Mesenteric fat pad (tissue), 1 donor: ENCODE measurements around the gene ETF1. TPM values are rescaled to one million over a fixed set of nuclear protein-coding genes. Genes with fewer than 3 reads are reported as not detected.
"Not testable (repeated sequence)": the region's sequence is repeated elsewhere in the genome, so short reads cannot be mapped to it uniquely, and the experiment has no call there.

Source experiments
- DNase-seq: peaks from one replicate; pipeline ENCODE4 v3.0.0-alpha.2; 2020; ENCODE audit warnings: low spot score
- total RNA-seq: library from RNA; stranded (reverse); fragmentation: NEBNext Ultra II Directional; extraction: Animal tissue kit (Norgen Biotek cat#: 25700); gene quantifications from one replicate; pipeline ENCODE4 v1.2.1, GENCODE V29; 2021
- donor health status: DM: yes; HTN: yes; CAD: no.

Gene ETF1
- total RNA-seq, 1 donor from 2014 or later = 165 TPM

DNA sequence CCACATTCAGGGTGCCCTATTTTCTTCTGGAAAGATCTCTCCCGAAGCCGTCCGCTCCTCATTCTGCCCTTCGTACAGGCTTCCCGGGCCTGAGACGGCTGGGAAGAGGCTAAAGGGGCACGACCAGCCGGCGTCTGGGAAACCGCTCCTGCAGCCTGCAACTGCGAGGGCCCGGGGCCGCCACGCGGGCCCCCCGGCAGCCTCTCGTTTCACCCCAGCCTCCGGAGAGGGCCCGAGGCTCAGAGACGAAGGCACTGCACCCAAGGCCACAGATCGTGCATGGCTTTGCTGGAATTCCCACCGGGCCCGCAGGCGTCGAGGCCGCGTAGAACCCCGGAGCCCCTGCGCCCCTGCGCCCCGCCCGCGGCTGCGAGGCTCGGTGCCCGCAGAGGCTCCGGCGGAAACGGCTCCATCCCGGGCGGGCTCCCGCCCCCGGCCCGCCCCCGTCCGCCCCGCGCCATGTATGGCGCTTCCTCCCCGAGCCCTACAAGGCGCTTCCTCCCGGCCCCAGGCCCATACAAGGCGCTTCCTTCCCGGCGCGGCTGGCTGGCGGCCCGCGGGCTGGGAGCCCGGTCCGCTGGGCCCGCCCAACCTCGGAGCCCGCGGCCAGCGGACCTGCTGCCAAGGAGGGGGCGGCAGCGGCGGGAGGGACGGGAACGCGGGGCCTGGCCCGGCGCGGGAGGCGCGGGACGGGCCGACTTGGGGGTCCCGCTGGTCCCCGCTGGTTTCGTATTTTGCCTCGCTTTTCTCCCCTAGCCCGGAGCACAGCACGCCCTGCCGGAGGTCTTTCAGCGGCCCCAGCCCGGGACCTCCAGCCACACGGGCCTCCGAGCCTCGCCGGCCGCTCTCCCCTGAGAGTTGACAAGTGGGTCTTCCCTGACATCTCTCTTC is 51.1 kb downstream of the ETF1 start:
- peak; percentile 98 for DNase-seq

DNA sequence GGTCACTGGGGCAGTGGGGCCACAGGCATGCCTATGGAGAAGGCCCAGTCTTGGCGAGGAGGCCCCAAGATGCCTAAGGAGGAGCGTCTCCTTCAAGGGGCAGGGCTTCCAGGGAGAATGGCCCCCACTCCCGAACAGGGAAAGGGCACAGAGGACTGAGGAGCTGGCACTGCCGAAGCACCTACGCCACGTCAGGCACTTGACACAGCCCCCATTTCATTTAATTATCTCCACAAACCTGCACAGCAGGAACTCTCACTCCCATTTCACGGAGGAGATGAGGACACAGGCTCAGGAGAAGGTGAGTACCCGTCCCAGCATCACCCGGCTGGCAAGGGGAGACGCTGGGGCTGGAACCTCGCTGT is 51.8 kb downstream of the ETF1 start:
- DNase-seq = peak; percentile 59

DNA sequence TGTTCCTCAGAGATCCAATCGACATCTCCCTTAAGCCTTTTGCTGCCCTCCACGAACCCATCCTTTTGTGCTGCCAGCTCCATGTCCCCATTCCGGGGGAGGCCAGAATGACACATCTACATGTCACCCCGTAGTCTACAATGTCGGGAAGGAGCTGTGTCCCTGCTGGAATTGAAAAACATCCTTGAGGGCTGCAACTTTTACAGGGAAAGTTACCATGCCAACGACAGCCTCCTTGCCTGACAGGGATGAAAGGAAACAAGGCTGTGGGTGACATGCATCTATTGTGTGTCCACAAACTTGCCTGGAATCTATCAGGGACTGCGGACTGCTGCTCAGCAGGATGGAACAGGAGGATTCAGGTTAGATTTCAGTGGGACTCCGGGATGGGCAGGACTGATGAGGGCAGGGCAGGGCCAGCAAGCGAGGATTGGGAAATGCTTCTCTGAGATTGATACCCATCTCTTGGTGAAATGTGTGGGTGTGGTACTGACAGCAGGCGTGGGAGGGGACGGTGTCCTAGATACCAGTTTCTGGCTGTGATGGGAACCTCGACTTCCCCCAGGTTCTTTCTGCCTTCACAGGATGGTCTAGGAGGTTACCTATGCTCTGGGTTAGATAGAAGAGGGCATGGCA is 52.3 kb downstream of the ETF1 start:
- DNase-seq = peak; percentile 45

DNA sequence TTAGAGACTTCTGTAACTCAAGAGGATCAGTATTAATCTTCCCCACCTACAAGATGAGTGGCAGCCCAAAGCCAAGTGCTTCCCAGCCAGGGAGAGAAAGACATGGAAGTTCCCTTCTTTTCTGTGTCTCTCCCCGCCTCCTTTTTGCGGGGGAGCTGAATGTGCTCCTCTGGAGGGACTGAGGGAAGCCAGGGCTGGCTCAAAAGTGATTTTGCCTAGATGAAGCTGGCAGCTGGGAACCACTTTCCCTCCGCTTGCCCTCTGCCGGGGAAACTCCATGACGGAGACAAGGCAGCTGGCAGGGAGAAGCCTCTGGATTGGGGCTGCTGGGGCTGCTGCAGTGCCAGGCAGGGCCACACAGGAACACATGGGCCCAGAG is 53.4 kb downstream of the ETF1 start:
- no peak for DNase-seq

DNA sequence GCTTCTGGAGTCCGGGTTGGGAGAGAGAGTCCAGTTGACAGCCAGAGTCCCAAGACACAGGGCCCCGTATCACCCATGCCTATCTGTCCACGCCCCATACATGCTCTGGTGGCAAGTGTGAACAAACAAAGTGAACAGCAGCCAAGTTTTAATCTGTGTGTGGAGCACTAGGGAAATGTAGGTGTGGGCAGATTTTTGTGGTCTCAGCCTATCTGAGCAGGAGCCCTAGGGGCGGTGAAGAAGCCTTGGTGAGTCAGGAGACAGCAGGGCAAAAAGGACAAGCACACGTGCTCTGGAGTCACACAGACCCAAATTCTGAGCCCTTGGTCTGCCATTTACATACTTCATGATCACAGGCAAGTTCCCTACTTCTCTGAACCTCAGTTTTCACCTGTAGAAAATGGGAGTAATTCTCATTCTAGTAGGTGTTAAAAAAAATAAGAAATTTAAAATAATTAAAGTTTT is 54.5 kb downstream of the ETF1 start:
- DNase-seq = no peak

DNA sequence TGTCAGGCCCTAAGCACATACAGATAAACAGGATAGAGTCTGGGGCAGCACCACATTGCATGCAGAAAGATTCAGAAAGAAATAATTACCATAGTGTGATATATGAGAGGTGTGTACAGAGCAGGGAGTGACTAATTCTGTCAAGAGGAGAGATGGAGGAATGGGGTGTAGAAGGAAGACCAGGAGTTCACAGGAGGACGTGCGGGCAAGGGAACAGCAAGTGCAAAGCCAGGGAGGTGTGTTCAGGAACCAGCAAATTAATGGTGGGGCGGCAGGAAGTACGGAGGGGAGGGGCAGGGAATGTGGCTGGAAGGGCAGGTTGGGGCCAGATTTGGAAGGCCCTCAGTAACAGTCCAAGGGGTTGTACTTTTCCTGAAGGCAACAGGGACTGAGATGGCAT is 60.4 kb downstream of the ETF1 start:
- no peak for DNase-seq

DNA sequence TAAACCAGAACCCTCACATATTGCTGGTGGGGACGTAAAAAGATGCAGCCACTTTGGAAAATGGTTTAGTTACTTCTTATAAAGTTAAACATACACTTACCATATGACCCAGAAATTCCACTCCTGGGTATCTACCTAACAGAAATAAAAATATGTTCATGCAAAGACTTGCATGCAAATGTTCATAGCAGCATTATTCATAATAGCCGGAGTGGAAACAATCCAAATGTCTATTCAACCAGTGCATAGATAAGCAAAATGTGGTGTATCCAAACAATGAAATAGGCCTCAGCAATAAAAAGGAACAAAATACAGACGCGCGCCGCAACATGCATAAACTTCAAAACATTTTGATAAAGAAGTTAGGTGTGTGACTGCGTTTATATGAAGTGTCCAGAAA is 66.1 kb downstream of the ETF1 start:
- no peak for DNase-seq

DNA sequence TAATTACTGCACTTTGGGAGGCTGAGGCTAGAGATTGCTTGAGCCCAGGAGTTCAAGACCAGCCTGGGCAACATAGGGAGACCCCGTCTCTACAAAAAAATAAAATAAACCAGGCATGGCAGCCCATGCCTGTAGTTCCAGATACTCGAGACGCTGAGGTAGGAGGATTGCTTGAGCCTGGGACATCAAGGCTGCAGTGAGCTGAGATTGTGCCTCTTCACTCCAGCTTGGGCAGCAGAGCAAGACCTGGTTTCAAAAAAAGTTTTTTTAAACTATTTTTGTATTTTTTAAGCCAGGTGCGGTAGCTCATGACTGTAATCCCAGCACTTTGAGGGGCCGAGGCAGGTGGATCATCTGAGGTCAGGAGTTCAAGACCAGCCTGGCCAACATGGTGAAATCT is 69.9 kb downstream of the ETF1 start:
- DNase-seq = not testable (repeated sequence)

DNA sequence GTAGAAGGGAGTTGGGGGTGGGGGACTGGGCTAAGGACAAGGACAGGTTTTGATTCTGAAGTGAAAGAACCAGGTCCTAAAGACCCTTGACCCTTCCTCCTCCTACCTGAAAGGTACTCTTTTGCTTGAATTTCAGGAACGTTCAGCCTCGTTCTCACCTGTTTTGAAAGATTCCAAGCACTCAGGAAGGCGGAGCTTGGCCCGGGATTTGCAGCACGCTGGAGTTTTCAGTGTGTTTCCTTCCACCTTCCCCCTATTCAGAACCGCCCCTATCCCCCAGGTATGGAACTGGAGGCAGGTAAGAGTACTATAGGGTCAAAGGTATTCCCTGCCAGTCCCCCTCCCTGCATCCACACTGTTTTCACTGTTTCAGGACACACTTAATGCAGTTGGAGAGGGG is 70.7 kb downstream of the ETF1 start:
- DNase-seq = no peak

DNA sequence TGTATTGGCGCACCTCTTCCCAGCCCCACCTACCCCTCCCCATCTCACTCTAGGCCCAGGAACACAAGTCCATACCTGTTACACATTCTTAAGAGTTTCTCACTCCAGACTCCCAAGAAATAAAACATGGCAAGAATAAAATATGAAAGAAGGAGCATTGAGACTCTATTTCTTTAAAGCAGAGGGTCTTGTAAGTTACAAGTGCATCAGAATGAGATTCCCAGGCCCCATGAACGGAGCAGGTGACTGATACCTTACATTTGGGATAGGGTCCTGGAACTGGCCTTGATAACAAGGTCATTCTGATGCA is 72.0 kb downstream of the ETF1 start:
- no peak for DNase-seq

DNA sequence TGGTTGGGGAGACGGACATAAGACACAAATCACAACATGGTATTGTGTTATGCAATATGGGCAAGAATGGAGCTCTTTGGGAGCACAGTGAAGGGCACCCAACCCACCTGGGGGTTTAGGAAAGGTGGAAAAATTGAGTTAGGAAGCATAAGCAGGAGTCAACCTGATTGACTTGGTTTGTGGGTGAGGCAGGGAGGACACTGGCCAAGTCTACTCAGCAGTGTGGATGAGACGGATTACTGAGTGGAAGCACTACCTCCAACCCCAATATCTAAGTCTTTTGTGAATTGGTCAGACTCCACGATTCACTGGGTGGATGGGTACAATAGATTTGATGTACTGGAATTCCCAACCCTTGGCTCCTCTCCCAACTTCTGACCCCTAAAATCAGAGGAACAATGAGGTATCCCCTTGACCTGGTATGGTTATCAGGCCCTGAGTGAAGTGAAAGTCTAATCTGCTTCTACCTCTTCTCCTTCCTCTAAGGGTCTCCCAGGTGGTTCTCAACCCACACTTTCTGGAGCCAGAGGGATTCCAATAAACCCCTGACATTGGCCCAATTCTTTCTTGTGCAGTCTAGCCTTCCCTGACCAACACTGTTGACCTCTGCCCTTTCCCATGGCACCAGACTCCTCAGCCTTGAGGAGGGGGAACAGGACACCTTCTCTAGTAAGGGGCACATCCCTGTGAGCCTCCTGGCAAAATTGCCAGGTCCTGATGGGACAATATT is 72.5 kb downstream of the ETF1 start:
- DNase-seq = no peak

DNA sequence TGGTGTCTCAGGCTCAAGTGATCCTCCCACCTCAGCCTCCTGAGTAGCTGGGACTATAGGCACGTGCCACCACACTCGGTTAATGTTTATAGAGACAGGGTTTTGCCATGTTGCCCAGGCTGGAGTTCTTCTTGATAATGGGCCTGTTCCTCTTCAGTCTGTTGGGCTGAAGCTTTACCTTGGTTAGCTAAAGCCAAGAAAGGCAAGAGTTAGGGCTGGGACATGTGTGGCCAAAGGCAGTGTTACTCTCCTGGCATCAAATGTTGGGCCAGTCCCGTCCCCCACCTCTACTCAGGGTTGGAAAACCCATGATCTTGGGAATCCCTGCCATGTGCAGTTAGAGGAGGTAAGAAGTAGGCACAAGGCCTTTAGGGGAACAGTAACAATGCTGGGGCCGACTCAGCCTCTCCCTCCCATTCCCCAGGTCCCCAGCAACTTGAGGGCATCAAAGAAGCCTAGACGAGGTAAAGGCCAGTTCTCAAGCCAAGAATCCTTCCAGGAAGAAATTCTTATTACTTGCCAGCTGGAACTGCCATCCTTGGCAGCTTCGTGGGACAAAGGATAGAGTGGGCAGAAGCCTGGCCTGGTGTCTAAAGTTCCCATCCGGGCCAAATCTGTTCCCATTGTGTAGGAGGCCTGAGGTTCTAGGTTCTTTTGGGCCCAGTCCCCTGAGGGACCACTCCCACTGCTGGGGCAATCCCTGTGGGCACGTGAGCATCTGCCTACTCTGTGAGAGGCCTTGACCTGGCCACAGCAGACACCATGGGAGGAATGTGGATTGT is 73.3 kb downstream of the ETF1 start:
- DNase-seq = no peak

DNA sequence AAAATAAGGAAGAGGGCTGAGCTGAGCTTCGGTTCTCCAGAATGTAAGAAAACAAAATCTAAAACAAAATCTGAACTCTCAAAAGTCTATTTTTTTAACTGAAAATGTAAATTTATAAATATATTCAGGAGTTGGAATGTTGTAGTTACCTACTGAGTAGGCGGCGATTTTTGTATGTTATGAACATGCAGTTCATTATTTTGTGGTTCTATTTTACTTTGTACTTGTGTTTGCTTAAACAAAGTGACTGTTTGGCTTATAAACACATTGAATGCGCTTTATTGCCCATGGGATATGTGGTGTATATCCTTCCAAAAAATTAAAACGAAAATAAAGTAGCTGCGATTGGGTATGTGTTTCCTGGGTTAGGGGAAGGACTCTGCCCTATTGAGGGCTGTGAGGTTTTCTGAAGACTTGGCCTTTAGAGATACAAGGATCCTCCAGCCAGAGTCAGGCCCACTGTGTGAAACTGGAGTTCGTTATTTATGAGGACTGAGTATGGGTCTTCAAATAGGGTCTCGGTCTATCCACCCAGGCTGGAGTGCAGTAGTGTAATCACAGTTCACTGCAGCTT is 74.0 kb downstream of the ETF1 start:
- DNase-seq = no peak

DNA sequence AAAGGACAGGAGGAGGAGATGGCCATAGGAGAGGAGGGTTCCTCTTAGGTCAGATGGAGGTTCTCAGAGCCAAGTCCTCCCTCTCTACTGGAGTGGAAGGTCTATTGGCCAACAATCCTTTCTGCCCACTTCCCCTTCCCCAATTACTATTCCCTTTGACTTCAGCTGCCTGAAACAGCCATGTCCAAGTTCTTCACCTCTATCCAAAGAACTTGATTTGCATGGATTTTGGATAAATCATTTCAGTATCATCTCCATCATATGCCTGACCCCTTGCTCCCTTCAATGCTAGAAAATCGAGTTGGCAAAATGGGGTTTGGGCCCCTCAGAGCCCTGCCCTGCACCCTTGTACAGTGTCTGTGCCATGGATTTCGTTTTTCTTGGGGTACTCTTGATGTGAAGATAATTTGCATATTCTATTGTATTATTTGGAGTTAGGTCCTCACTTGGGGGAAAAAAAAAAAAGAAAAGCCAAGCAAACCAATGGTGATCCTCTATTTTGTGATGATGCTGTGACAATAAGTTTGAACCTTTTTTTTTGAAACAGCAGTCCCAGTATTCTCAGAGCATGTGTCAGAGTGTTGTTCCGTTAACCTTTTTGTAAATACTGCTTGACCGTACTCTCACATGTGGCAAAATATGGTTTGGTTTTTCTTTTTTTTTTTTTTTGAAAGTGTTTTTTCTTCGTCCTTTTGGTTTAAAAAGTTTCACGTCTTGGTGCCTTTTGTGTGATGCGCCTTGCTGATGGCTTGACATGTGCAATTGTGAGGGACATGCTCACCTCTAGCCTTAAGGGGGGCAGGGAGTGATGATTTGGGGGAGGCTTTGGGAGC is 74.7 kb downstream of the ETF1 start:
- DNase-seq = no peak

DNA sequence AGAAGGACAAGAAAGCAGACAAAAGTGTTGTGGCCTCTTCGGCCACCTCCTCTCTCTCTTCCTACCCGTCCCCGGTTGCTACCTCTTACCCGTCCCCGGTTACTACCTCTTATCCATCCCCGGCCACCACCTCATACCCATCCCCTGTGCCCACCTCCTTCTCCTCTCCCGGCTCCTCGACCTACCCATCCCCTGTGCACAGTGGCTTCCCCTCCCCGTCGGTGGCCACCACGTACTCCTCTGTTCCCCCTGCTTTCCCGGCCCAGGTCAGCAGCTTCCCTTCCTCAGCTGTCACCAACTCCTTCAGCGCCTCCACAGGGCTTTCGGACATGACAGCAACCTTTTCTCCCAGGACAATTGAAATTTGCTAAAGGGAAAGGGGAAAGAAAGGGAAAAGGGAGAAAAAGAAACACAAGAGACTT is 75.3 kb downstream of the ETF1 start:
- DNase-seq = no peak

DNA sequence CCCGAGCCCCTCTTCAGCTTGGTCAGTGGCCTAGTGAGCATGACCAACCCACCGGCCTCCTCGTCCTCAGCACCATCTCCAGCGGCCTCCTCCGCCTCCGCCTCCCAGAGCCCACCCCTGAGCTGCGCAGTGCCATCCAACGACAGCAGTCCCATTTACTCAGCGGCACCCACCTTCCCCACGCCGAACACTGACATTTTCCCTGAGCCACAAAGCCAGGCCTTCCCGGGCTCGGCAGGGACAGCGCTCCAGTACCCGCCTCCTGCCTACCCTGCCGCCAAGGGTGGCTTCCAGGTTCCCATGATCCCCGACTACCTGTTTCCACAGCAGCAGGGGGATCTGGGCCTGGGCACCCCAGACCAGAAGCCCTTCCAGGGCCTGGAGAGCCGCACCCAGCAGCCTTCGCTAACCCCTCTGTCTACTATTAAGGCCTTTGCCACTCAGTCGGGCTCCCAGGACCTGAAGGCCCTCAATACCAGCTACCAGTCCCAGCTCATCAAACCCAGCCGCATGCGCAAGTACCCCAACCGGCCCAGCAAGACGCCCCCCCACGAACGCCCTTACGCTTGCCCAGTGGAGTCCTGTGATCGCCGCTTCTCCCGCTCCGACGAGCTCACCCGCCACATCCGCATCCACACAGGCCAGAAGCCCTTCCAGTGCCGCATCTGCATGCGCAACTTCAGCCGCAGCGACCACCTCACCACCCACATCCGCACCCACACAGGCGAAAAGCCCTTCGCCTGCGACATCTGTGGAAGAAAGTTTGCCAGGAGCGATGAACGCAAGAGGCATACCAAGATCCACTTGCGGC is 75.9 kb downstream of the ETF1 start:
- no peak for DNase-seq

DNA sequence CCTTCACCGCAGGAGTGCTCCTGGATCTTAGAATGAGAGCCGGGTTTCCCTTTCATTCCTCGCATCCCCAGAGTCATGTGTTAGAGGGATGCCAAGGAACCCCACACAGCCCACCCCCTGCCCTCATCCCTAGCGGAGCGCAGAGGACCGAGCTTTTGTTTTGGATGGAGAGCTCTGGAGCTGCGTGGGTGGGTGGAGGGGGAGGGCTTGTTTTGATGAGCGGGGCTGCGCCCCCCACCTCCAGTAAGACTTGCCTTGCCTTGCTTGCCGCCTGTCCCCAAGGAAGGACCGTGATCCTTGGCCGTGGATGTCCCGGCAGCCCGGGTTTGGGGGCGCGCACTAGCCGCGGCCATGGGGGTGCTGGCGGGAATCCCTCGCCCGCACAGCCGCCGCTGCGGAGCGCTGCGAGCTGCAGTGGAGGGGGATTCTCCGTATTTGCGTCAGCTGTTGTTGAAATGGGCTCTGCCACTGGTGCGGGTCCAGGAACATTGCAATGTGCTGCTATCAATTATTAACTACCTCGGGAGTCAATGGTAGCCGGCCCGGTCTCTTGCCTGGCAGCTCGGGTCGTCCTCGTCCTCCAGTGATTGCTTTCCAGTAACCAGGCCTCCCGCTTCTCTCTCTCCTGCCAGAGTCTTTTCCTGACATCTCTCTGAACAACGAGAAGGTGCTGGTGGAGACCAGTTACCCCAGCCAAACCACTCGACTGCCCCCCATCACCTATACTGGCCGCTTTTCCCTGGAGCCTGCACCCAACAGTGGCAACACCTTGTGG is 76.7 kb downstream of the ETF1 start:
- DNase-seq = no peak

DNA sequence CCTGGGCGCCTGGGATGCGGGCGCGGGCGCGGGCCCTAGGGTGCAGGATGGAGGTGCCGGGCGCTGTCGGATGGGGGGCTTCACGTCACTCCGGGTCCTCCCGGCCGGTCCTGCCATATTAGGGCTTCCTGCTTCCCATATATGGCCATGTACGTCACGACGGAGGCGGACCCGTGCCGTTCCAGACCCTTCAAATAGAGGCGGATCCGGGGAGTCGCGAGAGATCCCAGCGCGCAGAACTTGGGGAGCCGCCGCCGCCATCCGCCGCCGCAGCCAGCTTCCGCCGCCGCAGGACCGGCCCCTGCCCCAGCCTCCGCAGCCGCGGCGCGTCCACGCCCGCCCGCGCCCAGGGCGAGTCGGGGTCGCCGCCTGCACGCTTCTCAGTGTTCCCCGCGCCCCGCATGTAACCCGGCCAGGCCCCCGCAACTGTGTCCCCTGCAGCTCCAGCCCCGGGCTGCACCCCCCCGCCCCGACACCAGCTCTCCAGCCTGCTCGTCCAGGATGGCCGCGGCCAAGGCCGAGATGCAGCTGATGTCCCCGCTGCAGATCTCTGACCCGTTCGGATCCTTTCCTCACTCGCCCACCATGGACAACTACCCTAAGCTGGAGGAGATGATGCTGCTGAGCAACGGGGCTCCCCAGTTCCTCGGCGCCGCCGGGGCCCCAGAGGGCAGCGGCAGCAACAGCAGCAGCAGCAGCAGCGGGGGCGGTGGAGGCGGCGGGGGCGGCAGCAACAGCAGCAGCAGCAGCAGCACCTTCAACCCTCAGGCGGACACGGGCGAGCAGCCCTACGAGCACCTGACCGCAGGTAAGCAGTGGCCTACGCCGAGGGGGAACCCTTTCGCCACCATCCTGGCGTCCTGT is 77.5 kb downstream of the ETF1 start, which contains the start of gene EGR1:
Gene EGR1, plus strand, starts transcription at position 219 of the 864 bp plus-strand sequence. Its CDS starts 283 bp downstream, at position 502.
- DNase-seq = peak; percentile 97
